Retina (tissue), 1 donor: Measurements from ENCODE around the gene ATXN10.
"Not testable (repeated sequence)": the region's sequence is repeated elsewhere in the genome, so short reads cannot be mapped to it uniquely, and the experiment has no call there.

Experiments
- DNase-seq: peaks from one replicate; pipeline ENCODE4 v3.0.0-alpha.2; 2016

Gene ATXN10

DNA sequence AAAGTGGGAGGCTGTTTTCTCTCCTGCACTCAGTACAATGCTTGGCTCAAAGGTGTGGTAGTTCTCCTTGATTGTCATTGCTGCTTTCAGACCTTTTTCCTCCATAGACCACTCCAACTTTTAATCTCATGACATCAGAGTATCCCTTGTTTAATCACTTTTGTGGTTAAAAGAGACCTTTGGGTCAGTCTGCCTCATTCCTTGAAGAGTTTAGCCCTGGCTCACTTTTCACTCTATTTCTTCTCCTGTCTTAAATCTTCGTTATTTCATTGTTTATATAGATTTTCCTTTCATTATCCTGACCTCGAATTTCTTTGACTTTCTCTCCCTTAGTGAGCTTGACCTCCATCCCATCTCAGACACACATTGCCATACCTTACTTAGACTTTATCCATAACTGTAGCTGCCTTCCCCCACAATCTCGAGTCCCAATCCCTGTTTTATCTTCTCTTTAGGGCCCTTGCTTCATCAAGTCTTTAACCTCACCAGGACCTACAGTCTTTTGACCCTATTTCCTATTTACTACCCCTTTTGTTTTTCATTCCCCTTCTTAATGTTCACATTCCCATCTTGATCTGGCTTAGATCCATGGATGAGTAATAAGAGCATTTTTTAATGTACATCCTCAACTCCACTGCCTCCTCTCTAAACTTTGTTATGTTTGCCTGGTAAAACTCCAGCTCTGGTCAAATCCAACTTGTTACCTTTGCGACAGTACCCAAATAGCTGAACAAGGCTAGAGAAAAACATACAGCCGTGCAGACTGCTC, 9.5 kb downstream of the ATXN10 start:
- DNase-seq: no peak

DNA sequence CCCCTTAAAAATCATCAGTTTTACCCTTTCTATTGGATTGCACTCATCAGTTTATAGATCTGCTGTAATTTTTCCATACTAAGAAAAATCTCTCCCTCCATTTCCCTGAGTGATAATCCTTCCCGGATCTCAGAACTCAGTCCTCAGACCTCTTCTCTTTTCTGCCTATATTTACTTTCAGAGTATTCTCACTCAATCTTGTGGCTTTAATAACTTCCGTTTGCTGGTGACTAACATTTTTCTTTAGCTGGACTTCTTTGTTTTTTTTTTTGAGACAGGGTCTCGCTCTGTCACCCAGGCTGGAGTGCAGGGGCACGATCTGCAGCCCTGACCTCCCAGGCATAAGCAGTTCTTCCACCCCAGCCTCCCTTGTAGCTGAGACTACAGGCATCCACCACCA, 10.4 kb downstream of the ATXN10 start:
- DNase-seq: no peak

DNA sequence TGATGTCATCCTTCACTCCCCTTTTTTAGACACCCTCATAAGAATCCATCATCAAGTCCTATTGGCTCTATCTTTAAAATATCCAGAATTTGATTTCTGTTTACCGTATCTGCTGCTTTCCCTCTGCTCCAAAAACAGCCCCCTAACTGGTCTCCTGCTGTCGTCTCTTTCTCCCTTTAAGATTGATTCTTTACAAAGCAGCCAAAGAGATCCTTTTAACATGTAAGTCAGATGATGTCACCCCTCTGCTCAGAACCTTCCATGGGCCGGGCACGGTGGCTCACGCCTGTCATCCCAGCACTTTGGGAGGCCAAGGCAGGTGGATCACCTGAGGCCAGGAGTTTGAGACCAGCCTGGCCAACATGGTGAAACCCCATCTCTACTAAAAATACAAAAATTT, 11.1 kb downstream of the ATXN10 start:
- not testable (repeated sequence) for DNase-seq

DNA sequence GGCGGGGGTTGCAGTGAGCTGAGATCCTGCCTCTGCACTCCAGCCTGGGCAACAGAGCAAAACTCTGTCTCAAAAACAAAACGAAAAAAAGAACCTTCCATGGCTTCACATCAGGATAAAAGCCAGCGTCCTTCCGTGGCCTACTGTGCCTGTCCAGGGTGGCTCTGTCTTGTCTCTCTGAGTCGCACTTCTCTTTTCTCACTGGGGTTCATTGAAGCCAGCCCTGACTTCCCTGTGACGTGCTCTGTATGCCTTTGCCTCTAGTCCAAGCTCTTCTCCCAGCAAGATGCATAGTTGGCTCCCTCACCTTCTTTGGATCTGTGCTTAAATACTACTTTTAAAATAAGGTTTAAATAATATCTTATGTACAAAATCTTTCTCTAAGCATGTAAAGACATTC, 11.6 kb downstream of the ATXN10 start:
- DNase-seq: no peak

DNA sequence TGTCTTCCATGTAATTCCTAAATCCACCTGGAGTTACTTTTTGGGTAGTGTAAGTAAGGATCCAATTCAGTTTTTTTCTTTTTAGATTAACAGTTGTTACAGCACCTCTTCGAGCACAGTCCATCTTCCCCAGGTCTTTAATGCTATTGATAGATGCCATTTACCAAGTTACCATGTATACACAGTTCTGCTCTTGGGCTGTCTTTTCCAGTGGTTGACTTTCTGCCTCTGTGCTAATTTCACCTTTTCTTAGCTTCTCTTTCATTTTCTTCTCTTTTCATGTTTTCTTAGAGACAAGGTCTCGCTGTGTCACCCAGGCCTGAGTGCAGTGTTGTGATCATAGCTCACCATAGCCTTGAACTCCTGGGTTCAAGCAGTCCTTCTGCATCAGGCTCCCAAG, 12.0 kb downstream of the ATXN10 start:
- DNase-seq: no peak

DNA sequence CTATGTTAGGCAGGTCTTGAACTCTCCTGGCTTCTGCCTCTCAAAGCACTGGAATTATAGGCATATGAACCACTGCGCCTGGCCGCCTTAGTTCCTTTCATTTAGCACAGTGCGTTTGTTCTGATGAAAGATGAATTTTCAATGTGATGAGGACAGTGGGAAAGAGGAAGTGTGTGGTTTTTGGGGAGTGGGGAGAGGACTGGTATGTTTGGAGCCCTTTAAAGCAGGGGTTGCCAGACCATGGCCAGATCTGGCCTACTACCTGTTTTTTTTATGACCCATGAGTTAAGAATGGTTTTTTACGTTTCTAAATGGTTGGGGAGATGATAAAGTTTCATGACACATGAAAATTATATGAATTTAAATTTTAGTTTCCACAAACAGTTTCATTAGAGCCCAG, 12.5 kb downstream of the ATXN10 start:
- no peak for DNase-seq

DNA sequence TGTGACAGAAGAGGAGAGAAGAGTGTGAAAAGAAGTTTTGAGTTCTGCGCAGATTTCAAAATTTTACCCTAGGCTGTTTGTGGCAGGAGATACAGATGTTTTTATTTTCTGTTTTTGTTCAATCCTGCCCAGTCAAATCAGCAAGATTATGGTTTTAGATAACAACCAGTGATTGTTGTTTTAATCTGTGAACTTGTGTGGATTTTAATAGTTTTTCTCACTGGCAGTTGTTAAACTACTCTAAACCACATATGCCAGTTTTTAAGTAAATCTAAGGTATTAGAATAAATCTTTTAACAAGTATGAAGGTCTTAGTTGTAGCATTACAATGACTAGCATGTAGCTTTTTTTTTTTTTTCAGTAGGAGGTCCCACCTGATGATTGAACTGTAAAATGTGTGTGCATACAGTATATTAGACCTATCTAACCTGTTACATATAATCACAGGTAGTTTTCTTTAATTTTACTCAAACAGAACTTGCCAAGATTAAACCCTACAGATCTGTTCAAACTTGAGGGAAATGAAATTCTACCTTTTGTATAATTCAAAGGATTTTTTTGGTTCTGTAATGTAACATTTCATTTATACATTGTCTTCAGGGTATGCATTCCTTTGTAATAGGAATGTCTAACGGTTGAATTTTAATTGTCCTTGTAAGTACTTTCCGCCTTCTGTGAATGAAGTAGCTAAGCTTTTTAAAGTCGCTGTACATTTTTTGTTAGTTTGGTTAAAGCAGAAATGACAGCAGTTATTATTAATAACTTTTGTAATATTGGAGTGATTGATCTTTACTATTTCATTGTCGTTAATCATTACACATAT, 13.3 kb downstream of the ATXN10 start:
- DNase-seq: no peak

DNA sequence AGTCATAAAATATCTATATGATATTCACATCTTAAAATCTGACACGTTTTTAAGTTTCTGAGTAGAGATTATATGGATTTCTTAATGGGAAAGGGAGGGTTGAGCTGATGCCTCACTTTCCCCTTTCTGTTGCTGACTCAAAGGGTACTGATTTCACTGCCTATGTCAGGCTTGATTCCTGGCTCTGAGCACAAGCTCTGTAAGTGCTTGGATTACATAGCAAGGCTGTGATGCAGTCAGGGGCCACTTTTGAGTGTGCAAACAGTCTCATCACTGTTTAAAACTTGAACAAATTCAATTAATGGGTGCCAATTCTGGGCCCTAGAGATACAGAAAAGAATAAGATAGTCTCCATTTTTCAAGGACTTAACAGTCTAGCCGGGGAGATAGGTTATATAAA, 14.4 kb downstream of the ATXN10 start:
- no peak for DNase-seq

DNA sequence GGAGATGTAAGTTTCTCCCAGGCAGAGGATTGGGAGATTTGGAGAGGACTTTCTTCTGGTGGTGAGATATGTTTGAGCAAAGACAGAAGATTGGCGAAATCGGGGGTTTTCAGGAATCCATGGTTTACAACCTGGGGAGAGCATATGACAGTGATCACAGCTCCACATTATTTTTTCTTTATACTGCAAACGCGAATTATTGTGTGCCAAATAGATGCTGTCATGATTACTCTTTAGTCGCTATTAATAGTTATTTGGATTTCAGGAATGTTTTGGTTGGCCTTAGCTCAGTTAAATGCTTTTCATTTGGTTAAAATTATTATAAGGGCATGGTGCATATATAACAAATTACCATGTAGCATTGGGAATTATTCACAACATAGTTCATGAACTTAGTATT, 15.2 kb downstream of the ATXN10 start:
- DNase-seq: no peak

DNA sequence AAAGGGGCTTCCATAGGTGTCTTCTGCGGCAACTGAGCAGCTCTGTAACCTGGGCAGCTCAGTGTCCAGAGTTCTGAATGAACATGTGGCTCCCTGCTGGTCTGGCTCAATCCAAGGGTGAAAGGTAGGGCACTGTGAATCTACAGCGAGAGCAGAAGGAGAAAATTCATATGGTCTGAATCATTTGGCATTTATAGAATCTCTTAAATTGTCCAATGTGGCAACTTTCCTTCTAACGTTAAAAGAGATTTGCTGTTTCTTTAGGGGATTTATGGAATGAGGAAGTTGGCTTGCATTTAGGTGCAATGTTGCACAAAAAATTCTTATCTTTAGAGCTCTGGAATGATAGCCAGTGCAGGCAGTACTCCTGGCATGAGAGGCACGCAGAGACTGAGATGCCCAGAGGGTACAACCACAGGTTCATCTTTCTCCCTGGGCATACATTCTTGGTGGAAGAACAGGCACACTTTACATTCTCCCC, 17.0 kb downstream of the ATXN10 start:
- no peak for DNase-seq

DNA sequence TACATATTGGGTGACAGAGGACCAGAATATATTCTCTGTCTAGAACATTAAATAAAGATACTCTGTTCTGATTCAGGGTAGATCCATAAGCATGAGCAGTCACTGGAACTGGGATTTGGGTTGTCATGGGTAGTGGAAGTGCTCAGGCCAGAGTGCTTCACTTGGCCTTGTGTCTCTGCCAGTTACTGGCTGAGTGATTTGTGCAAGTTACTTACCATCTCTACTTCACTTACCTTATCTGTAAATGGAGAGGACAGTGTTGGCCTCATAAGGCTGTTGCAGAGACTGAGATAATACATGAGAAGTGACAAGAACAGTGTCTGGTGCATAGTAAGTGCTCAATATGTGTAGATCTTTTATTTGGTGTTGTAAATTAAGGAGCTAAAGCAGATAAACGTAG, 17.6 kb downstream of the ATXN10 start:
- no peak for DNase-seq

DNA sequence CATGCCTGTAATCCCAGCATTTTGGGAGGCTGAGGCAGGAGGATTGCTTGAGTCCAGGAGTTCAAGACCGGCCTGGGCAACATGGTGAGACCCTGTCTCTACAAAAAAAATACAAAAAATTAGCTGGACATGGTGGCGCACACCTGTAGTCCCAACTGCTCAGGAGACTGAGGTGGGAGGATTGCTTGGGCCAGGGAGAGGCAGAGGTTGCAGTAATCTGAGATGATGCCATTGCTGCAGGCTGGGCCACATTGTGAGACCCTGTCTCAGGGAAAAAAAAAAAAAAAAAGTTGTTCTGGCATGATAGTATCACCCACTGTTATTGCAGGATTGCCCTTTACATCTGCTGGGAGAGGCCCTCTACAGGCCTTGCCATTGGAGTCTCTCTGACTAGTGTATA, 18.4 kb downstream of the ATXN10 start:
- DNase-seq: no peak

DNA sequence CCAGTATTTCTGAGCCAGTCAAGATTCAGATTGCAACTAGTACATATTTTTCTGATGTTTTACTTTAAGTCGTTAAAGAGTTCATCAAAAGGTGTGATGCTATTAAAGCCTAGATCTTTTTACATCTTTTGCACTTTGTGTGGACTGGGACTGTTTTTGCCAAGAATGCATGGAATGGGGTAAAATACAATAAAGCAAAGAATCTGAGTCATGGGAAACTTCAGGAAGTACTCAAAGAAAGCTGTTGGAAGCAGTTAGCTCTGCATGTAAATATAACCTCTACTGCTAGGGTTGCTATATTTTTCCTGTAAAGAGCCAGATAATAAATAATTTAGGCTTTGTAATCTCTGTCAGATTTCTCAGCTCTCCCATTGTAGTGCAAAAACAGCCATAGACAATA, 20.9 kb downstream of the ATXN10 start:
- DNase-seq: no peak

DNA sequence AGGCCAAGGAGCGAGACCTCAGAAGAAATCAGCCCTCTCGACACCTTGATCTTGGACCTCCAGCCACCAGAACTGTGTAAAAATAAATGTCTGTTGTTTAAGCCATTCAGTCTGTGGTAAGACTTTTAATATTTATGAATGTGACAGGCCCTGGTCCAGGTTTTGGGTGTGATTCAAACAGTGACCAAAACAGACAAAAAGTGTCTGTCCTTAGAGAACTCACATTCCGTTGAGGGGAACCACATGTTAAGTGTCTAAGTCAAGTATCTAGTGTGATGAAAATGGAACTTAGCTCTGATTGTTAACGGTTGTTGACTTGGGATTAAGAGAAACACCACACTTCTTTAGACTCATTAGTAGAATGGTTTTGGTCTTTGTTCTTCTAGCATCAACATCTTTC, 22.2 kb downstream of the ATXN10 start:
- no peak for DNase-seq

DNA sequence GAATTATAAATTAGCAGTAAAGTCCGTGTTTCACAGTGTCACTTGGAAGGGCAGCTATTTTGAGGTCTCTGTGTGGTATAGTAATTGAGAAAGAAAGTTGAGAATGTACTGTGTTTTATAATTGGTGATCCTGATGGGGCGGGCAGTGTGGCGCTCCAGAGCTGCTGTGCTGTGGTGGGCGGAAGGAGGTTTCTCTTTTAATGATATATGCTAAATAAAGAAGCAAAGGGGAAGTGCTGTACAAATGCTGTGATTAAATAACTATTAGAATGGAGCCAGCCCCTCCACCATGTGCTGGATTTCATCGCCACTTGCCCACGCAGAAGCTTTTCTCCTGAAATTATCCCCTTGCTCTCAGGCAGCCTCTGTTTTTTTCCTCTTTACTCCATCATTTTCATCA, 24.6 kb downstream of the ATXN10 start:
- DNase-seq: no peak

DNA sequence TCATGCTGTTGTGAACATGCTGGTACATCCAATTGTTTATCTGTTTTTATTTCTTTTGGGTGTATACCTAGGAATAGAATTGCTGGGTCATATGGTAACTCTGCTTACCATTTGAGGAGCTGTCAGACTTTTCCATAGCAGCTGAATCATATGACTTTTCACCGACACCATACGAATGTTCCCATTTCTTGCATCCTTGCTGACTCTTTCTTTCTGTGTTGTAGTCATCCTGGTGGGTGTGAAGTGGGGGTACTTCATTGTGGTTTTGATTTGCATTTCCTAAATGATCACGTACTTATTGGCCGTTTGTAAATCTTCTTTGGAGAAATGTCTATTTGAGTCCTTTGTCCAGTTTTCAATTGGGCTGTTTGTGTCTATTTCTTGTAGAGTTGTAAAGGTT, 26.5 kb downstream of the ATXN10 start:
- no peak for DNase-seq

DNA sequence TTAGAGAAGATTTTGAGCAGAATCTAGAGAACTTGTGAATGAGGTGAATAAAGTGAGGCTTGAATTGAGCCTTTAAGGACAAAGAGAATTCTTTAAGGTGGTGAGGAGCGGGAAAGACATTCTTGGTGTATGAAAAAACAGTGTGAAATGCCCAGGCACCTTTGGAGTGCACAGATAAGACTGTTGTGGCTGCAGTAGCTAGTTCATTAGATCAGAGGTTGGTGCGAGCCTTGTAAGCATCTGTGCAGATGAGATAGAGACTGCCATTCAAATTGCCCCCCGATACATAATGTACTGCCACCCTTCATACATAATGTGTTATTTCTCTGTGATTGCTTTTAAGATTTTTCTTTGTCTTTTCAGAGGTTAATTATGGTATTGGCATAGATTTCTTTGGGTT, 31.3 kb downstream of the ATXN10 start:
- no peak for DNase-seq

DNA sequence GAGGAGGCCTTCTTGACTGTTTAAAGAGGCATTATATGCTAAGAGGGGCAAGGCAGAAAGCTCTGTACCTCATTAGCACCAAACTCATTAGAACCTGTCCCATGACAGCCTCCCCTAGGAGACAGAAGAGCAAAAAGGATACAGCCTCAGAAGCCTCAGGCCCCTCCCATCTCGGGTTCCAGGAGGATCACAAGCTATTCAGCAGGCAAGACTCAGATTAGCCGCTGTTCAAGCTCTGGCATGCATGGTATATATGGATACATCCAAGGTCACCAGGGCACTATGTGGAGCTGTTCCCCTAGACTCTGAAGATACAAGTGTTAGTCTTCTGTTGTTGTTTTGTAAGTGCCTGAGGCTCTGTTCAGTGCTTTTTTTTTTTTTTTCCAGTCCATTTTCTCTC, 32.1 kb downstream of the ATXN10 start:
- no peak for DNase-seq

DNA sequence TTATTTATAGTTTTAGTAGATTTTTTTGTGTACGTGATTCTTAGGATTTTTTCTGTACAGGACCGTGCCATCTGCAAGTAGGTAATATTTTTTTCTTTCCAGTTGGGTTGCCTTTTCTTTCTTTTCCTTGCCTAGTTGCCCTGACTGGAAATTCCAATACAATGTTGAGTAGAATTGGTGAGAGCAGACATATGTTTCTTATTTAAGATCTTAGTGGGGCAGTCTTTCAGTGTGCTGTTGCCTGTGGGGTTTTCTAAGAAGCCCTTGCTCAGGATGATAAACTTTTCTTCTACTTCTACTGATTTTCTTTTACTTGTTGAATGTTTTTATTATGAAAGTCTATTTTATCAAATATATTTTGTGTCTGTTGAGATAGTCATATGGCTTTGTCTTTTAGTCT, 33.0 kb downstream of the ATXN10 start:
- no peak for DNase-seq

DNA sequence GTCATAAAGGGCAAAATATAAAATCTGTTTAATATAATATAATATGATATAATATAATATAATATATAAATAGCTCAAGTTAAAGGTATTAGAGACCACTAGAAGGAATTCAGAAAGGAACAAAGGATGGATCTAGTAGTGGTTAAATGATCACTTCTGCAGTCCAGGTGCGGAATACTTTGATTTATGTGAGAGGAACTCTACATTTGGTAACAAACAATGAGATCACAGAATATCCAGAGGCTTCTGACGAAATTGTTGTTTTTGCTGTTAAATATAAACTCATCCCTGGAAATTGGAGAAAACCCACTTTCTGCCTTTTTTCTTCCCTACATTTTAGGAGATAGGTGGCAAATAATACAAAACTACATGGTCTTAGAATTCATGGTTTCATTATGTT, 36.0 kb downstream of the ATXN10 start:
- DNase-seq: no peak

DNA sequence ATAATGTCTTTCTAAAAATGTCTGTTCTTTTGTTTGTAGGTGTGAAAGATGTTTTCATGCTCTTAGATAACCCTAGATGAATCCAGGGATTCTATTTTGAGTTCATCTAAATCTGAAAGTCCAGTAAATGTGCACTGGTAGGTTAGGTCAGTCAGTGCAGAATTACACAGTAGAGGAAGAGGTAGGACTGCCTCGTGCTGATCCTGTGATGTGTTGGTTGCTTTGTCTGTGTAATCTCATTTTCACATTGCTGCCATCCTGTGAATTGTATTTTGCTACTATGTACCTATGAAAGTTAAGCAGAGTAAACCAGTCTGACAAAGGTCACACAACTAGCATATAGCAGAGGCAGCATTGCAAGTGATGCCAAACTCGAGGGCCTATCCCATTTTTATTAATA, 36.5 kb downstream of the ATXN10 start:
- DNase-seq: no peak

DNA sequence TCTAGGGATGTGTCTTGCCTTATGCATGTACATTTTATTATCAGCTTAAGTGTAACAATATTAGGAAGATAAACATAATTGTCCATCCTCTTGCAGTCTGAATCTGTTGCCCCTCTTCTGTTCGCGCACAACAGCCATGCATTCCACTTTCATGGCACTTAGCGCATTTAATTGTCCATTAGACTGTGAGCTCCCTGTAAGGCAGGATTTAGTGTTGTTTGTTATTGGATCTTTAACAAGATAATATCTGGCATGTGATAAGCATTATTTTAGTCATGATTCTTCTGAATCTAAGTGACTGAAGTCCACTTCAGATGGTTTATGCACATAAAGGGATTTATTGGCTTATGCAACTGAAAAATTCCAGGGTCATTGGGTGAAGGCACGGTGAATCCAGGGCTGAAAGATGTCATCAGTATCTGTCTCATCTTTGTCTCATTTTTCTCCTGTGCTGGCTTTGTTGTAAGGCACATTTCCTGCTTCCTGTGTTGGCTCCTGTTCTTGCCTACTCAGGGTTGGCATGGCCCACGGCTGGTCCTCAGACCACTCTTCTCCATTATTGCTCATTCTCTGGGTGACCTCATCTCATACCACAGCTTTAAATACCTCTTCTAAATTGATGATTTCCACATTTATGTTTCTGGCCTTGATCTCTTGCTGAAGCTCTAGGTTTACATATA, 37.6 kb downstream of the ATXN10 start:
- DNase-seq: no peak

DNA sequence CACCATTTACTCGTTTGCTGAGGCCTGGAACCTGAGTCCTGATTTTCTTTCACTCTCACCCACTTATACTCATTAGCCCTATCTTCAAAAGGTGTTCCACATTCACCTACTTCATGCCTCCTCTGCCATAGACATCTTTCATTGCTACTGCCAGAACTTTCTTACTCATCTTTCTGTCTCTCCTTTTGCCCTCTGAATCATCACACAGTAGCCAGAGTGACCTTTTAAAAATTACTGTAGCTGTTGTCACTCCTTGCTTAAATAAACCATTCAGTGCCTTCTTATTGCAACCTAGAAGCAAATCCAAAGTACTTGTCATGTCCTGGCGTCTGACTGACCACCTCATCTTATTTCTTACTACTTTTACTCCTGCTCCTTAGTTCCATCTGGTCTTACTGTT, 38.2 kb downstream of the ATXN10 start:
- no peak for DNase-seq

DNA sequence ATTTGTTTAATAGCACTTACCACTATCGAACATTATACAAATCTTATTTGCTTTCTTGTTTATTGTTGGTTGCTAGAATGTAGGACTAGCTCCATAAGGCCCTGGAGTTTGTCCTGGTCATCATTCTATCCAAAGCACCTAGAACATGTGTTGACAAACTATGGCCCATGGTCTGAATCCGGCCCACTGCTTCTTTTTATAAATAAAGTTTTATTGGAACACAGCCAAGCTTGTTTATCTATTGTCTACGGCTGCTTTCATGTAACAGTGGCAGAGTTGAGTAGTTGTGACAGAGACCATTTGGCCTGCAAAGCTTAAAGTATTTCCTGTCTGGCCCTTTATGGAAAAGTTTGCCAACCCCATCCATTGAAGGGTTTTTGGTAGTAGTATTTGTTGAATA, 38.8 kb downstream of the ATXN10 start:
- no peak for DNase-seq
